ENCODE measurements around the gene CDS2. TPM values are rescaled to one million over a fixed set of nuclear protein-coding genes. Genes with fewer than 3 reads are reported as not detected.

The CDS2 gene
- total and polyA plus RNA-seq, 2 of the 13 experiments (the other 11 are each of a cell fraction or from before 2014, with no cell fraction given), result 81.3 to 153 TPM

DNA sequence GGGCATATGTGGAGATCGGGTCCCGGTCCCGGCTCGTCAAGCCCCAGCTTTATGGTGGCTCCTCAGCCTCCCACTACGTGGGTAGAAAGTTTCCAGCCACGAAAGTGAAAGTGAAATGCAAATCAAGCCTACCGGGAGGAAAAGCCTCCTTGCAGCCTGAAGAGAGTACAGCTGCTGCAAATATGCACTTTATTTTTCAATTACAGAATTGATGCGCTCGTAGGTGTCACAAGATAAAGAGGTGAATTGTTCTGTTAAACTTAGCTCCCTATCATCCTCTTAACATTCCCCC is 6.7 kb upstream of the CDS2 start (continued):
- no peak for TF ChIP-seq ZNF569 (CRISPR knock-in tag; IDR thresholded peaks at IDR 0.05; ENCODE audit: borderline replicate concordance)
- TF ChIP-seq ZNF577 (CRISPR knock-in tag; IDR thresholded peaks at IDR 0.05; ENCODE audit: borderline replicate concordance, low read depth), result no peak
- no peak for TF ChIP-seq ZNF879 (CRISPR knock-in tag; IDR thresholded peaks at IDR 0.05)
- 0 out of 2 replicates have a peak, but pooled peaks have one; percentile 6 for TF ChIP-seq ZNF256 (CRISPR knock-in tag; conservative IDR thresholded peaks at IDR 0.05)
- no peak for TF ChIP-seq EZH2 (conservative IDR thresholded peaks at IDR 0.05; ENCODE audit: low read depth, low read length)
- TF ChIP-seq ZSCAN21 (CRISPR knock-in tag; IDR thresholded peaks at IDR 0.05; ENCODE audit: borderline replicate concordance), result no peak; the same call in 1 of the 2 replicates
- TF ChIP-seq, protein P1, sequence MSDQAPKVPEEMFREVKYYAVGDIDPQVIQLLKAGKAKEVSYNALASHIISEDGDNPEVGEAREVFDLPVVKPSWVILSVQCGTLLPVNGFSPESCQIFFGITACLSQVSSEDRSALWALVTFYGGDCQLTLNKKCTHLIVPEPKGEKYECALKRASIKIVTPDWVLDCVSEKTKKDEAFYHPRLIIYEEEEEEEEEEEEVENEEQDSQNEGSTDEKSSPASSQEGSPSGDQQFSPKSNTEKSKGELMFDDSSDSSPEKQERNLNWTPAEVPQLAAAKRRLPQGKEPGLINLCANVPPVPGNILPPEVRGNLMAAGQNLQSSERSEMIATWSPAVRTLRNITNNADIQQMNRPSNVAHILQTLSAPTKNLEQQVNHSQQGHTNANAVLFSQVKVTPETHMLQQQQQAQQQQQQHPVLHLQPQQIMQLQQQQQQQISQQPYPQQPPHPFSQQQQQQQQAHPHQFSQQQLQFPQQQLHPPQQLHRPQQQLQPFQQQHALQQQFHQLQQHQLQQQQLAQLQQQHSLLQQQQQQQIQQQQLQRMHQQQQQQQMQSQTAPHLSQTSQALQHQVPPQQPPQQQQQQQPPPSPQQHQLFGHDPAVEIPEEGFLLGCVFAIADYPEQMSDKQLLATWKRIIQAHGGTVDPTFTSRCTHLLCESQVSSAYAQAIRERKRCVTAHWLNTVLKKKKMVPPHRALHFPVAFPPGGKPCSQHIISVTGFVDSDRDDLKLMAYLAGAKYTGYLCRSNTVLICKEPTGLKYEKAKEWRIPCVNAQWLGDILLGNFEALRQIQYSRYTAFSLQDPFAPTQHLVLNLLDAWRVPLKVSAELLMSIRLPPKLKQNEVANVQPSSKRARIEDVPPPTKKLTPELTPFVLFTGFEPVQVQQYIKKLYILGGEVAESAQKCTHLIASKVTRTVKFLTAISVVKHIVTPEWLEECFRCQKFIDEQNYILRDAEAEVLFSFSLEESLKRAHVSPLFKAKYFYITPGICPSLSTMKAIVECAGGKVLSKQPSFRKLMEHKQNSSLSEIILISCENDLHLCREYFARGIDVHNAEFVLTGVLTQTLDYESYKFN (CRISPR knock-in tag; conservative IDR thresholded peaks at IDR 0.05), result 0 out of 2 replicates have a peak, but pooled peaks have one; percentile 50
- TF ChIP-seq, protein P2, sequence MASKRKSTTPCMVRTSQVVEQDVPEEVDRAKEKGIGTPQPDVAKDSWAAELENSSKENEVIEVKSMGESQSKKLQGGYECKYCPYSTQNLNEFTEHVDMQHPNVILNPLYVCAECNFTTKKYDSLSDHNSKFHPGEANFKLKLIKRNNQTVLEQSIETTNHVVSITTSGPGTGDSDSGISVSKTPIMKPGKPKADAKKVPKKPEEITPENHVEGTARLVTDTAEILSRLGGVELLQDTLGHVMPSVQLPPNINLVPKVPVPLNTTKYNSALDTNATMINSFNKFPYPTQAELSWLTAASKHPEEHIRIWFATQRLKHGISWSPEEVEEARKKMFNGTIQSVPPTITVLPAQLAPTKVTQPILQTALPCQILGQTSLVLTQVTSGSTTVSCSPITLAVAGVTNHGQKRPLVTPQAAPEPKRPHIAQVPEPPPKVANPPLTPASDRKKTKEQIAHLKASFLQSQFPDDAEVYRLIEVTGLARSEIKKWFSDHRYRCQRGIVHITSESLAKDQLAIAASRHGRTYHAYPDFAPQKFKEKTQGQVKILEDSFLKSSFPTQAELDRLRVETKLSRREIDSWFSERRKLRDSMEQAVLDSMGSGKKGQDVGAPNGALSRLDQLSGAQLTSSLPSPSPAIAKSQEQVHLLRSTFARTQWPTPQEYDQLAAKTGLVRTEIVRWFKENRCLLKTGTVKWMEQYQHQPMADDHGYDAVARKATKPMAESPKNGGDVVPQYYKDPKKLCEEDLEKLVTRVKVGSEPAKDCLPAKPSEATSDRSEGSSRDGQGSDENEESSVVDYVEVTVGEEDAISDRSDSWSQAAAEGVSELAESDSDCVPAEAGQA (IDR thresholded peaks at IDR 0.05; ENCODE audit: low read depth), result no peak
- TF ChIP-seq, protein P2 (CRISPR knock-in tag; IDR thresholded peaks at IDR 0.05; ENCODE audit: borderline replicate concordance), result no peak
- TF ChIP-seq ZNF781 (CRISPR knock-in tag; IDR thresholded peaks at IDR 0.05; ENCODE audit: borderline replicate concordance, not compliant biosample characterization), result no peak
- no peak for TF ChIP-seq EHMT2 (IDR thresholded peaks at IDR 0.05; ENCODE audit: borderline replicate concordance, low read depth, low read length)
- TF ChIP-seq GTF3A (CRISPR knock-in tag; conservative IDR thresholded peaks at IDR 0.05), result no peak
- TF ChIP-seq CCAR2 (optimal IDR thresholded peaks at IDR 0.05; ENCODE audit: low read depth, low read length), result peak; percentile 80
- TF ChIP-seq TOE1 (CRISPR knock-in tag; IDR thresholded peaks at IDR 0.05), result no peak
- TF ChIP-seq ZNF30 (CRISPR knock-in tag; IDR thresholded peaks at IDR 0.05), result no peak
- TF ChIP-seq SMARCE1 (IDR thresholded peaks at IDR 0.05; ENCODE audit: borderline replicate concordance), result no peak
- no peak for TF ChIP-seq ZNF605 (CRISPR knock-in tag; IDR thresholded peaks at IDR 0.05)

Data from HepG2 (cell line).